ENCODE data around the gene SNN.

DNA sequence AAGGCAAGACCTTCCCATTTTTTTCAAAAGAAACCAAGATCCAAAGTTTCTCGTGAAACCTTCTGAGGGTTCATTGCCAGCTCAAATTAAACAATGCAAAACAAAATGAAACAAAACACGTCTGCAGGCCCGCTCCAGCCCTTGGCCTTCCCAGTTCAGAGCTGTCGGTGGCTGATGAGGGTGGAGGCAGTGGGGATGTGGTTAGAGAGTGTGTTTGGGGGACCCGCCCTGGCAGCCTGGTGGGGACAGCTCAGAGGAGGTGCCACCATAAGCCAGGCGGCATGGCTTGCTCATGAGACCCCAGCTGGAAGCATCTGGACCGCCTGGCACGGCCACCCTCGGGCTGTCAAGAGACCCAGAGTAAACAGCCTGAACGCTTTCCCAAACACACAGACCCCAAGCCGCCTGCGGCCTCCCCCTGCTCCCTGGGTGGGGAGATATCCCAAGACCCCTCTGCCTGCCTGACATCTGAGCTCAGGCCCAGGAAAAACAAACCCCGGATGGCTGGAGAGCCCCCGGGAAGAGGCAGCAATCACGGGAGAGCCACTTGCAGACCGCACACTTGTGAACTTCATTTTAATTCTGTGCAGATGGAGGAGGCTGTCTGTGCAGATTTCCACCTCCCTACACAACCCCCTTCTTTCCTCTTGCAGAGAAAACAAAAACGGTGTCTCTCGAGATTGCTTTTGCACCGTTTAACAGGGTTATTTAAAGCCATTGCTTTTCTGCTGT is 46.2 kb upstream of the SNN start:
- TF ChIP-seq, protein P1, sequence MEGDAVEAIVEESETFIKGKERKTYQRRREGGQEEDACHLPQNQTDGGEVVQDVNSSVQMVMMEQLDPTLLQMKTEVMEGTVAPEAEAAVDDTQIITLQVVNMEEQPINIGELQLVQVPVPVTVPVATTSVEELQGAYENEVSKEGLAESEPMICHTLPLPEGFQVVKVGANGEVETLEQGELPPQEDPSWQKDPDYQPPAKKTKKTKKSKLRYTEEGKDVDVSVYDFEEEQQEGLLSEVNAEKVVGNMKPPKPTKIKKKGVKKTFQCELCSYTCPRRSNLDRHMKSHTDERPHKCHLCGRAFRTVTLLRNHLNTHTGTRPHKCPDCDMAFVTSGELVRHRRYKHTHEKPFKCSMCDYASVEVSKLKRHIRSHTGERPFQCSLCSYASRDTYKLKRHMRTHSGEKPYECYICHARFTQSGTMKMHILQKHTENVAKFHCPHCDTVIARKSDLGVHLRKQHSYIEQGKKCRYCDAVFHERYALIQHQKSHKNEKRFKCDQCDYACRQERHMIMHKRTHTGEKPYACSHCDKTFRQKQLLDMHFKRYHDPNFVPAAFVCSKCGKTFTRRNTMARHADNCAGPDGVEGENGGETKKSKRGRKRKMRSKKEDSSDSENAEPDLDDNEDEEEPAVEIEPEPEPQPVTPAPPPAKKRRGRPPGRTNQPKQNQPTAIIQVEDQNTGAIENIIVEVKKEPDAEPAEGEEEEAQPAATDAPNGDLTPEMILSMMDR (IDR thresholded peaks at IDR 0.05 in 2 of 3, conservative IDR thresholded peaks at IDR 0.05 in 1 of 3; ENCODE audit: insufficient read depth in 2 of 3, low read depth in 1 of 3, low read length in 3 of 3): no peak
- TF ChIP-seq EGR1 (conservative IDR thresholded peaks at IDR 0.05): no peak
- TF ChIP-seq EHMT2 (IDR thresholded peaks at IDR 0.05): no peak
- no peak for TF ChIP-seq POLR2AphosphoS5 (IDR thresholded peaks at IDR 0.05; ENCODE audit: control insufficient read depth, insufficient read depth, low read depth, low read length)
- no peak for TF ChIP-seq NRF1 (conservative IDR thresholded peaks at IDR 0.05 in 1 of 2, IDR thresholded peaks at IDR 0.05 in 1 of 2)
- no peak for TF ChIP-seq CAMTA2 (CRISPR knock-in tag; conservative IDR thresholded peaks at IDR 0.05)

Measured in K562 (cell line).